ENCODE data around the gene KHK.

Gene KHK

DNA sequence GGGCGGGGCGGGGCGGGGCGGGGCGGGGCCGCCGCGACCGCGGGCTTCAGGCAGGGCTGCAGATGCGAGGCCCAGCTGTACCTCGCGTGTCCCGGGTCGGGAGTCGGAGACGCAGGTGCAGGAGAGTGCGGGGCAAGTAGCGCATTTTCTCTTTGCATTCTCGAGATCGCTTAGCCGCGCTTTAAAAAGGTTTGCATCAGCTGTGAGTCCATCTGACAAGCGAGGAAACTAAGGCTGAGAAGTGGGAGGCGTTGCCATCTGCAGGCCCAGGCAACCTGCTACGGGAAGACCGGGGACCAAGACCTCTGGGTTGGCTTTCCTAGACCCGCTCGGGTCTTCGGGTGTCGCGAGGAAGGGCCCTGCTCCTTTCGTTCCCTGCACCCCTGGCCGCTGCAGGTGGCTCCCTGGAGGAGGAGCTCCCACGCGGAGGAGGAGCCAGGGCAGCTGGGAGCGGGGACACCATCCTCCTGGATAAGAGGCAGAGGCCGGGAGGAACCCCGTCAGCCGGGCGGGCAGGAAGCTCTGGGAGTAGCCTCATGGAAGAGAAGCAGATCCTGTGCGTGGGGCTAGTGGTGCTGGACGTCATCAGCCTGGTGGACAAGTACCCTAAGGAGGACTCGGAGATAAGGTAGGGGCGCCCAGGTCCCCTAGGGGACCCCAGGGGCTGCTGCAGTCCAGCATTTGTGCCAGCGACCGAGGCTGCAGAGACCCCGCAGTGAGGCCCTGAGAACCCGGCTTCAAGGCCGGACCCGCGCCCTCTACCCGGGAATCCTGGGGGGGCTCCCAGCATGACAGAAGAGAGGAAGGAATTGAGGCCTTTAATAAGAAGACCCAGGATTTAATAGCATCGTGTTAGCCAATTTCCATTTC is at the start of gene KHK:
TSS of gene KHK (plus strand) at position 49 of the 870 bp plus-strand sequence. CDS start at position 537, 488 bp downstream.
- DNase-seq (ENCODE audit: low read depth, low spot score), result no peak
- peak within 1 kb of the TSS; percentile 49 for H3K27ac ChIP-seq

- H3K27ac ChIP-seq, result no peak overlapping the region
- no peak for DNase-seq (ENCODE audit: low read depth, low spot score)
Measured at GRCh38 chr2:27038012-27038411, 48.6 kb upstream of the KHK start.

- H3K27ac ChIP-seq, result no peak overlapping the region
- no peak for DNase-seq (ENCODE audit: low read depth, low spot score)
Measured at GRCh38 chr2:27038631-27039339, 47.8 kb upstream of the KHK start.

GRCh38 chr2:27039426-27039825 is 47.1 kb upstream of the KHK start:
- no peak for DNase-seq (ENCODE audit: low read depth, low spot score)
- H3K27ac ChIP-seq, result no peak overlapping the region

GRCh38 chr2:27039871-27040270 is 46.7 kb upstream of the KHK start:
- DNase-seq (ENCODE audit: low read depth, low spot score), result no peak
- H3K27ac ChIP-seq, result no peak overlapping the region

GRCh38 chr2:27040282-27040681 is 46.3 kb upstream of the KHK start:
- no peak overlapping the region for H3K27ac ChIP-seq
- DNase-seq (ENCODE audit: low read depth, low spot score), result no peak

GRCh38 chr2:27041752-27042151 is 44.8 kb upstream of the KHK start:
- no peak for DNase-seq (ENCODE audit: low read depth, low spot score)
- H3K27ac ChIP-seq, result no peak overlapping the region

- H3K27ac ChIP-seq, result no peak overlapping the region
- no peak for DNase-seq (ENCODE audit: low read depth, low spot score)
Measured at GRCh38 chr2:27042159-27042661, 44.4 kb upstream of the KHK start.

DNA sequence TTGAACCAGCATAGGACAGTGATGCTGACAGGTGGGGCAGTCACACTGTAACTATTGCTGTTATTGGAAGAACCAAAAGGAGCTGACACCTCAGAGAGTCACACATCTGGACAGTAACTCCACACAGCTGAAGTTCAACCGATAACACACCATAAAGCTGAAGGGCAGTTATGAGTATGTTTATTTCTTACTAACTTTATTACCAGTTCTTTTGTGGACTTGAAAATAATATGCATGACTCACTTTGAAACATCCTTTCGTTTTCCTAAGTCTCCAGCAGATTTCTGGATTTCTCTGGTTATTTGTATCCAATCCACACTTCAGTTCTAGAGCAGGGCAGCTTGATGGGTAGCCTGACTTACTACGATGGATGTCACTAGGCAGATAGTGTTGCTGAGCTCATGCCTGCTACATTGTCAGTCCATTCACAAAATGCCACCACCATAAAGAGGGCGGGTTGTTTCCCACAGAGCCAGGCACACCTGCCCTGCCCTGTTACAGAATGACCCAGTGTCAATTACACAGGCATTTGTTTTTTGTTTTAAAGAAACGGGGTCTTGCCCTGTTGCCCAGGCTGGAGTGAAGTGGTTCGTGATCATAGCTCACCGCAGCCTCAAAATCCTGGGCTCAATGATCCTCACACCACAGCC is 43.5 kb upstream of the KHK start:
- no peak for DNase-seq (ENCODE audit: low read depth, low spot score)
- H3K27ac ChIP-seq, result no peak overlapping the region

DNA sequence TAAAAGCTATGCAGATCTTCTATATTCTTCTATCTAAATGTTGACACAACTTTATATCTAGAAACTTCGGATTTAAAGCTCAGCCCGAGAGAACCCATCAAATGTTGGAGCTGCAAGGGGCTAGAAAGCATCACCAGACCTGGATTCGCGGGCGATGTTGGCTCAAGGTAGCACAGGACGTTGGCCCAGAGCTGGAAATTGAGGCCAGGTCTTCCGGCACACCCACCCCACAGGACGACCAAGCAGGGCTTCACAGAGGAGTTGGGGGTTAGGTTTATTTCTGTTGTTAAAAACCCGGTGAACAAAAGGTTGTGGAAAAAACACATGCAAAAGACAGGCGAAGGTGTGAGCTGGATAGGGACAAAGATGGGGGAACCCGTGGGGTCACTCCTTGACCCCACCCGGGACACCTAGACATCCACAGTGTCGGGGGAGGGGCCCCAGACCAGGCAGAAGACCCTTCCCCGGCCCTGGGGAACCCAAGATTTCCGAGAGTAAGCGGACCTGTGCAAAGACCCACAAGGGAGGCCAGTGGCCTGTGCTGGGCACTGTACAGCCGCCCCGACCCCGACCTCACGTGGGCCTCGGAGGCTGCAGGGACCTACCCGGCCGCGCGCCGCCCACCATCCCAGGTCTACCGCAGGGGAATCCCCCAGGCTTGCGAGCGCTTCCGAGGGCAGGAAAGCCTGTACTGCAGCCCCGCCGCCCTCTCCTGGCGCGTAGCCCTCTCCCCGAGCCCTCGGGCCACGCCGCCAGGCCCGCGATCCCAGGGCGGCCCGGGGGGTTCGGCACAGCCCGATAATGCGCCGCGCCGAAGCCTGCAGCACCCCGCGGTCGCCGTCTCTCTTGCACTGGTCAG is 36.9 kb upstream of the KHK start:
- H3K27ac ChIP-seq, result peak overlapping the region; percentile 76
- no peak for DNase-seq (ENCODE audit: low read depth, low spot score)

DNA sequence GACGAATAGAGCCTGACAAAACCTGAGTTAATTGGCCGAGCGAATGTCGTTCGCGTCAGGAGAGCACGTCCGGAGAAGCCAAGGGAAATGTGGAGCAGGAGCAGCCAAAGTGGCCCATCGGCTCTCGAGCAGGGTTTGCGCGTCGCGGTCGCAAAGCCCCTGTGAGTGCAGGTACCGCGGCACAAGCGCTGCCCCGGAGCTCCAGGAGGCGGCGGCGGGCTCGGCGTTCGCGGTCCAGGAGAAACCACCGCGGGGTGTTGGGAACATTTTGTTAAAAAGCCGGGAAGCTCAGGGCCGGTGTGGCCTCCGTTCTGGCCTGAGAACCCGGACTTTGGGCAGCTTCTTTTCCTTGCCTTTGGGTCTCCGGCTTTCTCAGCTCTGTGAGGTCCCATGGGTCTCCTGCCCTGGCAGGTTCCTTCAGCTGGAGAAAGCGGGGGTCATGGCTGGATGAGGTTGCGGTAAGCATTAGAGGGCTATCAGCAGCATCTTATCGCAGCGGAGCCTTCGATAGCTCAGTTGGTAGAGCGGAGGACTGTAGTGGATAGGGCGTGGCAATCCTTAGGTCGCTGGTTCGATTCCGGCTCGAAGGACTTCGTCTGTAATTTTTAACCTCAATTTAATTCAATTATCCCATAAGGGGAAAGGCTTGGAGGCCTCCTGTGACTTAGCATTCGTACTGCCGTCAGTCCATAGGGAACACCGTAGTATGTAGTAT is 36.1 kb upstream of the KHK start:
- H3K27ac ChIP-seq, result peak overlapping the region; percentile 76
- peak; percentile 81 for DNase-seq (ENCODE audit: low read depth, low spot score)

GRCh38 chr2:27050996-27051901 is 35.3 kb upstream of the KHK start, which contains the start of gene AGBL5:
TSS of gene AGBL5 (plus strand) at chr2:27051668. CDS start at chr2:27052959, 1,291 bp downstream.
- peak; percentile 60 for DNase-seq (ENCODE audit: low read depth, low spot score)
- peak within 1 kb of the TSS; percentile 76 for H3K27ac ChIP-seq

- peak overlapping the region; percentile 76 for H3K27ac ChIP-seq
- DNase-seq (ENCODE audit: low read depth, low spot score), result no peak
Measured at GRCh38 chr2:27051902-27052645, 34.5 kb upstream of the KHK start.

- no peak overlapping the region for H3K27ac ChIP-seq
- DNase-seq (ENCODE audit: low read depth, low spot score), result no peak
Measured at GRCh38 chr2:27053321-27053720, 33.3 kb upstream of the KHK start.

DNA sequence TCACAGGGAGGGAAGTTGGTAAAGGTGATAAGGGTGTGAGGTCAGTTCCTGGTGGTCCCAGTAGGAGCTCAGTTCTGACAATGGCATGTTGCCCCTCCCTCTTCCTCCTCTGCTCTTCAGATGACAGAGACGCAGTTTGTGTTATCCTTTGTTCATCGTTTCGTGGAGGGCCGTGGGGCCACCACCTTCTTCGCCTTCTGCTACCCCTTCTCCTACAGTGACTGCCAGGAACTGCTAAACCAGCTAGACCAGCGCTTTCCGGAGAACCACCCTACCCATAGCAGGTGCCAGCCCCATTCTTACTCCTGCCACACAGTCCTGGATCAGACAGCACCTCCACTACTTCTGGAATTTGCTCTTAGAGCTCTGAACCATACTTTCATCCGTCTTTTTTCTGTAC is 32.8 kb upstream of the KHK start:
- no peak for DNase-seq (ENCODE audit: low read depth, low spot score)
- H3K27ac ChIP-seq, result no peak overlapping the region

- DNase-seq (ENCODE audit: low read depth, low spot score), result no peak
- H3K27ac ChIP-seq, result no peak overlapping the region
Measured at GRCh38 chr2:27054721-27055120, 31.9 kb upstream of the KHK start.

DNA sequence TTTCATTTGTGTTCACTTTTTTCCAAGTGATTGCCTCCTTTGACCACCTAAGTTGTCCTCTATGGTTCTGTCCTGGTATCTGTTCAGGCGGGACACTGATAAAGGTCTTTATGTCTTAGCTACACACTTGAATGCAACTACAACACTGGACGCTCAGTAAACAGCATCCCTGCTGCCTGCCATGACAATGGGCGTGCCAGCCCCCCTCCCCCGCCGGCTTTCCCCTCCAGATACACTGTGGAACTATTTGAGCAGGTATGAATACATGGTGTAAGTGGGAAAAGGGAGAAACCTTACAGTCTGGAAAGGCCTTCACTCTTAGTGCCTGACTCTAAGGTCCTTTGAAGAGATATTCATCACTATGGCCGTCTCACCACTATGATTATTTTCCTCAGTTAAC is 29.4 kb upstream of the KHK start:
- no peak for DNase-seq (ENCODE audit: low read depth, low spot score)
- H3K27ac ChIP-seq, result no peak overlapping the region

- DNase-seq (ENCODE audit: low read depth, low spot score), result no peak
- H3K27ac ChIP-seq, result no peak overlapping the region
Measured at GRCh38 chr2:27058210-27058609, 28.4 kb upstream of the KHK start.

Data from epithelial cell of prostate (primary cell).